Measurements from ENCODE around the gene JAG2.

Gene JAG2

GRCh38 chr14:105181549-105182295 is 13.1 kb upstream of the JAG2 start:
- DNase-seq (ENCODE audit: low spot score), result no peak

- DNase-seq (ENCODE audit: low spot score), result peak; percentile 94
Observed at GRCh38 chr14:105180592-105181548, 12.3 kb upstream of the JAG2 start, which contains the start of gene NUDT14. Gene NUDT14 (minus strand): TSS chr14:105181312. CDS start chr14:105181209, 103 bp downstream.

GRCh38 chr14:105179191-105179590 is 10.6 kb upstream of the JAG2 start:
- no peak for DNase-seq (ENCODE audit: low spot score)

- no peak for DNase-seq (ENCODE audit: low spot score)
Observed at GRCh38 chr14:105178868-105179140, 10.2 kb upstream of the JAG2 start.

- DNase-seq (ENCODE audit: low spot score), result no peak
Observed at GRCh38 chr14:105178069-105178867, 9.7 kb upstream of the JAG2 start.

- no peak for DNase-seq (ENCODE audit: low spot score)
Observed at GRCh38 chr14:105177082-105177481, 8.5 kb upstream of the JAG2 start.

- no peak for DNase-seq (ENCODE audit: low spot score)
Observed at GRCh38 chr14:105176513-105176912, 7.9 kb upstream of the JAG2 start.

GRCh38 chr14:105173901-105174894 is 5.6 kb upstream of the JAG2 start:
- no peak for DNase-seq (ENCODE audit: low spot score)

- no peak for DNase-seq (ENCODE audit: low spot score)
Observed at GRCh38 chr14:105173145-105173544, 4.6 kb upstream of the JAG2 start.

GRCh38 chr14:105172476-105172875 is 3.9 kb upstream of the JAG2 start:
- DNase-seq (ENCODE audit: low spot score), result no peak

- no peak for DNase-seq (ENCODE audit: low spot score)
Observed at GRCh38 chr14:105171004-105171673, 2.6 kb upstream of the JAG2 start.

- DNase-seq (ENCODE audit: low spot score), result no peak
Observed at GRCh38 chr14:105169776-105170655, 1.4 kb upstream of the JAG2 start.

GRCh38 chr14:105168979-105169507 is 467 bp upstream of the JAG2 start:
- DNase-seq (ENCODE audit: low spot score), result no peak

- DNase-seq (ENCODE audit: low spot score), result no peak
Observed at GRCh38 chr14:105168093-105168420, 519 bp downstream of the JAG2 start.

GRCh38 chr14:105167303-105168092 is 1.1 kb downstream of the JAG2 start:
- DNase-seq (ENCODE audit: low spot score), result no peak

- DNase-seq (ENCODE audit: low spot score), result no peak
Observed at GRCh38 chr14:105166571-105167302, 1.8 kb downstream of the JAG2 start.

- DNase-seq (ENCODE audit: low spot score), result no peak
Observed at GRCh38 chr14:105165761-105166485, 2.7 kb downstream of the JAG2 start.
